SU-DHL-6 (cell line): Measurements from ENCODE around the gene C1QTNF6.
"Not testable (repeated sequence)": the region's sequence is repeated elsewhere in the genome, so short reads cannot be mapped to it uniquely, and the experiment has no call there.

Experiments used
- H2AFZ ChIP-seq: fragments of 200-600 bp; sonication (generic); 2 replicates; pipeline ENCODE4 v1.6.1; 2014; ENCODE audit warnings: low read depth, mild to moderate bottlenecking, moderate library complexity, mixed read lengths, antibody characterized with exemption, low read length; ENCODE audit not compliant: severe bottlenecking
- H3F3A ChIP-seq: fragments of 200-600 bp; shearing (Covaris generic); 2 replicates; pipeline ENCODE4 v1.6.0; 2016; ENCODE audit warnings: antibody characterized with exemption, mild to moderate bottlenecking; ENCODE audit not compliant: insufficient read depth
- H3K27ac ChIP-seq: fragments of 200-600 bp; sonication (generic); 2 replicates; pipeline ENCODE4 v1.5.1; 2016; ENCODE audit warnings: low read depth, mild to moderate bottlenecking, low read length, moderate library complexity, mixed read lengths
- H3K27me3 ChIP-seq: fragments of 200-600 bp; sonication (generic), shearing (Covaris generic); 2 replicates; pipeline ENCODE4 v1.6.0; 2014; ENCODE audit warnings: mild to moderate bottlenecking, low read length
- H3K36me3 ChIP-seq: fragments of 200-600 bp; sonication (generic); 2 replicates; pipeline ENCODE4 v1.6.1; 2014; ENCODE audit warnings: mild to moderate bottlenecking, low read length, mixed read lengths
- H3K4me2 ChIP-seq: fragments of 300-600, 200-600 bp; shearing (Covaris generic), sonication (generic); 2 replicates; pipeline ENCODE4 v1.6.0; 2014; ENCODE audit warnings: low read length, low read depth, mild to moderate bottlenecking; ENCODE audit not compliant: poor library complexity, severe bottlenecking
- H3K4me3 ChIP-seq: fragments of 200-600 bp; sonication (generic); 2 replicates; pipeline ENCODE4 v1.5.1; 2014; ENCODE audit warnings: antibody characterized with exemption, low read length, mild to moderate bottlenecking, mixed read lengths; ENCODE audit not compliant: insufficient read depth, poor library complexity, severe bottlenecking
- H3K79me2 ChIP-seq: fragments of 200-600 bp; sonication (generic); 2 replicates; pipeline ENCODE4 v1.6.1; 2014; ENCODE audit warnings: mild to moderate bottlenecking, low read length, moderate library complexity; ENCODE audit not compliant: insufficient read depth
- H3K9ac ChIP-seq: fragments of 200-600 bp; sonication (generic); 2 replicates; pipeline ENCODE4 v1.7.0; 2014; ENCODE audit warnings: mild to moderate bottlenecking, low read length
- H3K9me2 ChIP-seq: fragments of 200-600 bp; sonication (generic); replicated peaks from 2 replicates; pipeline ENCODE4 v1.6.1; 2014; ENCODE audit warnings: low read length; ENCODE audit not compliant: insufficient read depth
- H3K9me3 ChIP-seq: fragments of 200-600 bp; sonication (generic); 2 replicates; pipeline ENCODE4 v1.6.1; 2014; ENCODE audit warnings: low read length, mixed read lengths; ENCODE audit not compliant: insufficient read depth
- H4K20me1 ChIP-seq: fragments of 200-600 bp; sonication (generic); 2 replicates; pipeline ENCODE4 v1.6.1; 2014; ENCODE audit warnings: low read depth, mild to moderate bottlenecking, antibody characterized with exemption, low read length, moderate library complexity, mixed read lengths
- EZH2phosphoT487 ChIP-seq: fragments of 200-600 bp; sonication (generic), shearing (Covaris generic); conservative IDR thresholded peaks from 2 replicates; pipeline ENCODE4 v1.6.1; 2018; ENCODE audit warnings: mild to moderate bottlenecking, antibody characterized with exemption, low read length, moderate library complexity, mixed read lengths
- TF ChIP-seq, protein P1 (sequence below): fragments of 200-600 bp; sonication (generic); IDR thresholded peaks from one replicate; pipeline ENCODE4 v1.5.1; 2017; ENCODE audit warnings: antibody characterized with exemption, mild to moderate bottlenecking, low read length, moderate library complexity; ENCODE audit not compliant: insufficient read depth, poor library complexity, severe bottlenecking

The C1QTNF6 gene

GRCh38 chr22:37171662-37172061 lies 16.4 kb downstream of the C1QTNF6 start:
- H3K9ac ChIP-seq = no peak overlapping the region
- H2AFZ ChIP-seq = no peak overlapping the region

GRCh38 chr22:37170689-37171405 lies 17.2 kb downstream of the C1QTNF6 start:
- not testable (repeated sequence) for H3K36me3 ChIP-seq, H3K27ac ChIP-seq

More at GRCh38 chr22:37171662-37172061, 16.4 kb downstream of the C1QTNF6 start:
- Histone ChIP-seq H4K20me1 (no peaks in the 10 kb centered on the region), H3K27ac (no peak overlapping the region), H3K4me2 (no peak overlapping the region), H3F3A (no peaks in the 10 kb centered on the region), H3K9me2 (no peaks in the 10 kb centered on the region), H3K36me3 (no peaks in the 10 kb centered on the region), H3K9me3 (no peaks in the 10 kb centered on the region), H3K27me3 (no peaks in the 10 kb centered on the region), H3K4me3 (no peak overlapping the region), H3K79me2 (no peaks in the 10 kb centered on the region)
- no peak for TF ChIP-seq EZH2phosphoT487
- TF ChIP-seq, protein P1, sequence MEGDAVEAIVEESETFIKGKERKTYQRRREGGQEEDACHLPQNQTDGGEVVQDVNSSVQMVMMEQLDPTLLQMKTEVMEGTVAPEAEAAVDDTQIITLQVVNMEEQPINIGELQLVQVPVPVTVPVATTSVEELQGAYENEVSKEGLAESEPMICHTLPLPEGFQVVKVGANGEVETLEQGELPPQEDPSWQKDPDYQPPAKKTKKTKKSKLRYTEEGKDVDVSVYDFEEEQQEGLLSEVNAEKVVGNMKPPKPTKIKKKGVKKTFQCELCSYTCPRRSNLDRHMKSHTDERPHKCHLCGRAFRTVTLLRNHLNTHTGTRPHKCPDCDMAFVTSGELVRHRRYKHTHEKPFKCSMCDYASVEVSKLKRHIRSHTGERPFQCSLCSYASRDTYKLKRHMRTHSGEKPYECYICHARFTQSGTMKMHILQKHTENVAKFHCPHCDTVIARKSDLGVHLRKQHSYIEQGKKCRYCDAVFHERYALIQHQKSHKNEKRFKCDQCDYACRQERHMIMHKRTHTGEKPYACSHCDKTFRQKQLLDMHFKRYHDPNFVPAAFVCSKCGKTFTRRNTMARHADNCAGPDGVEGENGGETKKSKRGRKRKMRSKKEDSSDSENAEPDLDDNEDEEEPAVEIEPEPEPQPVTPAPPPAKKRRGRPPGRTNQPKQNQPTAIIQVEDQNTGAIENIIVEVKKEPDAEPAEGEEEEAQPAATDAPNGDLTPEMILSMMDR = no peak

DNA sequence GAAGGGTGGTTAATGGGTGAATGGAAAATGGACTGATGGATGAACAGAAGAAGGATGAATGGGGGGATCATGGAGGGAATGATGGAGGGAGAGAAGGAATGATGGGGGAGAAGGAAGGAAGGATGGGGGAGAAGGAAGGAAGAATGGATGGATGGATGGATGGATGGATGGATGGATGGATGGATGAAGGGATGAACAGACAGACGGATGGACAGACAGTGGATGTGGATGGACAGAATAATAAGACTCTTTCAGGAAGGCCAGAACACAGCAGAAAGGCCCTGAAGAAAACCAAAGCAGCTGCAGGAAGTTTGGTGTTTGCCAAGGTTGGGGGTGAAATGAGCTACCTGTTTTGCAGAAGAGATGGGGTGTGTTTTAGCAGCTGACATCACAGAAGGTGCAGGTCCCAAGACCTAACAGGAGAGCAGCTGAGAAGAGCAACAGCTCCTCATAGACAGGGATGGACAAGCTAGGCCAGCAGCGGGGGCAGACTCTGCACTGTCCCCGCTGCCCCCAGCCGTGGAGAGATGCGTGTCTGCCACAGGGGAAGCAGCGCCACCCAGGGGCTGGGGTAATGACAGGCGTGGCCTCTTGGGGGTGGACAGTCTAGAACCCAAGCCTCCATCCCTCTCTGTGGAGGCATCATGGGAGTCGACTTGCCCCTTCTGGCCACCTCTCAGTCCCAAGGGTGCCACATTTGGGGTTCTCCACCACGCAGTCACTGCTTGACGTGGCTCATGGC lies 17.9 kb downstream of the C1QTNF6 start:
- no peaks in the 10 kb centered on the region for H3K36me3 ChIP-seq
- no peak overlapping the region for H3K4me2 ChIP-seq
- no peak overlapping the region for H3K4me3 ChIP-seq
- no peak overlapping the region for H2AFZ ChIP-seq
- no peaks in the 10 kb centered on the region for H3F3A ChIP-seq
- H4K20me1 ChIP-seq = no peaks in the 10 kb centered on the region
- H3K79me2 ChIP-seq = no peaks in the 10 kb centered on the region
- H3K27me3 ChIP-seq = no peaks in the 10 kb centered on the region
- H3K27ac ChIP-seq = no peak overlapping the region
- H3K9me2 ChIP-seq = no peaks in the 10 kb centered on the region
- no peaks in the 10 kb centered on the region for H3K9me3 ChIP-seq
- TF ChIP-seq, protein P1 = peak; percentile 13
- no peak for TF ChIP-seq EZH2phosphoT487
- no peak overlapping the region for H3K9ac ChIP-seq

More at GRCh38 chr22:37170689-37171405, 17.2 kb downstream of the C1QTNF6 start:
- H3K9ac ChIP-seq, H3K27me3 ChIP-seq, H3F3A ChIP-seq, H4K20me1 ChIP-seq, H3K4me2 ChIP-seq, H3K9me2 ChIP-seq, H3K9me3 ChIP-seq, H3K4me3 ChIP-seq, H2AFZ ChIP-seq, H3K79me2 ChIP-seq: not testable (repeated sequence)

GRCh38 chr22:37169406-37169805 lies 18.6 kb downstream of the C1QTNF6 start:
- no peaks in the 10 kb centered on the region for H3K79me2 ChIP-seq
- H3K27ac ChIP-seq = no peak overlapping the region
- no peaks in the 10 kb centered on the region for H3K27me3 ChIP-seq
- no peak overlapping the region for H3K4me2 ChIP-seq
- no peaks in the 10 kb centered on the region for H3K9me3 ChIP-seq
- H3K36me3 ChIP-seq = no peaks in the 10 kb centered on the region
- no peaks in the 10 kb centered on the region for H3F3A ChIP-seq
- no peak overlapping the region for H2AFZ ChIP-seq
- H3K9ac ChIP-seq = no peak overlapping the region
- TF ChIP-seq, protein P1 = no peak
- TF ChIP-seq EZH2phosphoT487 = no peak
- H4K20me1 ChIP-seq = no peaks in the 10 kb centered on the region
- no peak overlapping the region for H3K4me3 ChIP-seq
- no peaks in the 10 kb centered on the region for H3K9me2 ChIP-seq
